NCI-H774 (cell line): ENCODE data around the gene SOD2.
"Not testable (repeated sequence)": the region's sequence is repeated elsewhere in the genome, so short reads cannot be mapped to it uniquely, and the experiment has no call there.

Experiments used
- DNase-seq: peaks from one replicate; lab custom pipeline; 2025; lab: John Stamatoyannopoulos, UW

SOD2 gene

DNA sequence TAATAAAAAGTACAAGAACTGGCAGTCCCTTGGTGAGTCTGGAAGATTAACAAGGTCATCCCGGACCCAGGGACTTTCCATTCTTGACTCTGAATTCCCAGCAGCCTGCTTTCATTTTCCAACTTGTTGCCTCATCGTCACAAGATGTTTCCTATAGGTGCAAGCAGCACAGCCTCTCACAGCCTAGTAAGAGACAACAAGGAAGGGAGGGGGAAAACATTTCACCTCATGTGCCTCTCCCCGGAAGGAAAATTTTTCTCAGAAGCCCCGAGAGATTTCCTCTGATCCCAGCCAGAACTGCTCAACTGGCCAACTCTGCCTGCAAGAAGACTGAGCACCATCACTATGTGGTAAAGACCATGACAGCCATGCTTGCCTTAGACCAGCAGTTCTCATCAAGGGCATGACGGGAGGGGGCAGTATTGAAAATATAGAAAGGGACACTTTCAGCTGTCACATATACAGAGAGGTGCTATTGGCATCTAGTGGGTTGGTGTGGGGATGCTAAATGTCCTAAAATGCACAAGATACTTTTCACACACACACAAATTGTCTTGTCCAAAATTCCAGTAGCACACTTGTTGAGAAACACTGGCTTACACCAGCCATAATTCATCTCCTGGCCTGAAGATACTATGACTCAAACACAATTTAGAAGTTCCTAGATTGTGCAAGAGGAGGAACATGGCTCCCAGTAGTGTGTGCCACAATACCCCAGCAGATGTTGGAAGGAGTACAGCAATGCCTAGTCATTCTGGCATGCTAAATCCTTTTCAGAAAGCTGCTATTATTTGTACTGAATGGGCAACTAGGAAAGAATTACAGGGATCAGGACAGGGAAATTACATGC, 23.4 kb upstream of the SOD2 start:
- no peak for DNase-seq

DNA sequence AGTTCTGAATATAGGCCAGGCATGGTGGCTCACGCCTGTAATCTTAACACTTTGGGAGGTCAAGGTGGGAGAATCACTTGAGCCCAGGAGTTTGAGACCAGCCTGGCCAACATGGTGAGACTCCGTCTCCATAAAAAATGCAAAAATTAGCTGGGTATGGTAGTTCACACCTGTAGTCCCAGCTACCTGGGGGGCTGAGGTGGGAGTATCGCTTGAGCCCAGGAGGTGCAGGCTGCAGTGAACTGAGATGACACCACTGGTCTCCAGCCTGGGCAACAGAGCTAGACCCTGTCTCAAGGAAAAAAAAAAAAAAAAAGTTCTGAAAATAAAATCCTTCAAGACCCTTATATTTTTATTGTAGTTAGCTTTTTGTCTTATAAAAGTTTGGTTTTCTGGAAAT, 22.6 kb upstream of the SOD2 start:
- no peak for DNase-seq

DNA sequence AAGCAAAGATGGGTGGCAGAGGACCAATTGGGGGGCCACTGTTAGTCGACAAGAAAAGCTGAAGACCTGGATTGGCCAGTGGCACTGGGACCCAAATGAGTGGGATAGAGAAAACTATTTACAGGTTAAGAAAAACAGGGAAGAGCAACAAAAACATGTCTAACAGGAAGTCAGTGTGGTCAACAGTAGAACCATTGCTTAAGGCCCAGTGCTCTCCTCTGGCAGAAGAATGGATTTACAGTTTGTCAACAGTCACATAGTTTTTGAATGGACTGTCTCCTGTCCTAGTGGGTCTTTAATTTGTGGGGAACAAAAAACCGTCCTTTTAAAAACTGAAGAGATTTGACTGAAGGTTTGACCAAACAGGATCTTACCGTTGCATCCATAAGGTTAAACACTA, 22.1 kb upstream of the SOD2 start:
- DNase-seq = no peak

DNA sequence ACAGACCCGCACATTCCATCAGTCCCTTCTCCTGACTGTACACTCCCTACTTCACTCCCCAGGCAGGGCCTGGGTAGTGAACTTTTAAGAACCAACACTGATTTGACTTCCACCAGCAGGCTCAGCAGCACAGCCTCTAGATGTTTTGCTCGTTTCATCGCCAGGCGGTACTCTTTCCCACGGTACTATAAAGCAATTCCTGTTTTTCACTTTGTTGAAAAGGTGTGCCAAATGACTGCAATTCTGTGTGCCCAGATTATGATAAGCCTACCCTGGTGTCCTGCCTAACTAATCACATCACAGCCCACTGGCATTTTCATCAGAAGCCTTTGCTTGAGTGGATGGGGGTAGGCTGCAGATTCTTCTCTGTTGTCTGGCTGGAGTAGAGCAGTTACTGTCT, 21.4 kb upstream of the SOD2 start:
- no peak for DNase-seq

DNA sequence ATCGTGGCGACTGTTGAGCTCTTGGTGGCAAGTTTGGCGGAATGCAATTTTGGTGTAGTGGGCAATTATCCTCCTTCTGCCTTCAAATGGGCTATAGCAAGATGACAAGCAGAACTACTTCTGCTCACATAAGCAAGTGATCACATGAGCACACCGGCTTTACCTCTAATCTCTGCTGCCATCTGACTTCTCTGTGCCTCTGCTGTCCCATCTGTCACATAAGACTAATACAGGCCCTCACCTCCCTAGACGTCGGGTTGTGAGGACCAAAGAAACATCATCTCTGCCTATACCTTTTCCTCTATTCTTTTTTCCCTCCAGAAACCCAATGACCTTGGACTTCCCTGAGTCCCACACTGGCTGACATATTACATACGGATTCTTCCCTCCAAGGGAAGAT, 20.9 kb upstream of the SOD2 start:
- no peak for DNase-seq

DNA sequence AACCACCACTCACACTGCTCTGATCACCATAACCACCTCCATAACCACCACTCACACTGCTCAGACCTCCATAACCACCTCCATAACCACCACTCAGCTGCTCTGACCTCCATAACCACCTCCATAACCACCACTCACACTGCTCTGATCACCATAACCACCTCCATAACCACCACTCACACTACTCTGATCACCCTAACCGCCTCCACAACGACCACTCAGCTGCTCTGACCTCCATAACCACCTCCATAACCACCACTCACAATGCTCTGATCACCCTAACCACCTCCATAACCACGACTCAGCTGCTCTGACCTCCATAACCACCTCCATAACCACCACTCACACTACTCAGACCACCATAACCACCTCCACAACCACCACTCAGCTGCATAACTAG, 19.3 kb upstream of the SOD2 start:
- not testable (repeated sequence) for DNase-seq

DNA sequence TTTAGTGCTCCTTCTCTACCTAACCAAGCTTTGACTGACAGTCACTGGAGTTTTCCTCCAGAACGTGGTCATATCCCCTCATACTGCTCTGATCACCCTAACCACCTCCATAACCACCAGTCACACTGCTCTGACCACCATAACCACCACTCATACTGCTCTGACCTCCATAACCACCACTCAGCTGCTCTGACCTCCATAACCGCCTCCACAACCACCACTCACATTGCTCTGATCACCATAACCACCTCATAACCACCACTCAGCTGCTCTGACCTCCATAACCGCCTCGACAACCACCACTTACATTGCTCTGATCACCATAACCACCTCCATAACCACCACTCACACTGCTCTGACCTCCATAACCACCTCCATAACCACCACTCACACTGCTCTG, 17.6 kb upstream of the SOD2 start:
- DNase-seq = not testable (repeated sequence)

DNA sequence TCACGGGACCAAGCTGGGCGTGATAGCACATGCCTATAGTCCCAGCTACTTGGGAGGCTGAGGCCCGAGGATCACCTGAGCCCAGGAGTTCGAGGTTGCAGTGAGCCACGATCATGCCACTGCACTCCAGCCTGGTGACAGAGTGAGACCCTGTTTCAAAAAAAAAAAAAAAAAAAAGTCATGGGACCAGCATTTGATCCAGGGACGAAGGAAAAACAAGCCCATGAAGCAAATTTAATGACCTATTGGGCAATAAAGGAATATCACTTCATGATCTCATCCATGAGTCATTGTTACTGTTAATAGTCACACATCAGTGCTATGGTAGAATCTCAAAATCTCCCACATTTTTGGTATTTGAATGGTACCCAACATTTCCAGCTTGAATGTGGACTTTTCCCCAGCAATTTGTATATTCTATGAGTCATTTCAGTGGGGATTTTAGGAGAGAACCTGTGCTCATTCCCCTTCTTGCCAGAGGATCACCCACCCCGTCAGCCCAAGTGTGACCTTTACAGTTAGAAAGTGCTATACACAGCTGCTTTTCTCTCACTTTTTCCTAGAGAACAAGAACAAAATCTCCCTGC, 8.5 kb upstream of the SOD2 start:
- DNase-seq = no peak

DNA sequence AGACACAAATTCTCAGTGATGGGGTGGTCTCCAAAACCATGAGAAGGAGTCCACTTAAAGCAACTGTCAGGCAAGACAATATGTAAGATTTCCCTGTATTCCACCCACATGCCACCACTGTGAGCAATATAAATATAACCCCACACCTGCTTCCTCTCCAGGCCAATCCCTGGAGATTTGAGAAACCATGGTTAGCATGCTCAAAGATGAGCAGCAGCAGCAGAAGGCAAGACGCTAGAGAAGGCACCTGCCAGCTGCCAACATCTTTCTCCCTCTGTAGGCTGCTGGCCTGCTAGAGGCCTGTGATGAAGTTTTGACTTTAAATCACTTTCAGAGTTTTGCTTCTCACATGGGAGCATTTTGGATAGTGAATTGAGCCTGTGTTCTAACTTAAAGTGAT, 7.9 kb upstream of the SOD2 start:
- no peak for DNase-seq

DNA sequence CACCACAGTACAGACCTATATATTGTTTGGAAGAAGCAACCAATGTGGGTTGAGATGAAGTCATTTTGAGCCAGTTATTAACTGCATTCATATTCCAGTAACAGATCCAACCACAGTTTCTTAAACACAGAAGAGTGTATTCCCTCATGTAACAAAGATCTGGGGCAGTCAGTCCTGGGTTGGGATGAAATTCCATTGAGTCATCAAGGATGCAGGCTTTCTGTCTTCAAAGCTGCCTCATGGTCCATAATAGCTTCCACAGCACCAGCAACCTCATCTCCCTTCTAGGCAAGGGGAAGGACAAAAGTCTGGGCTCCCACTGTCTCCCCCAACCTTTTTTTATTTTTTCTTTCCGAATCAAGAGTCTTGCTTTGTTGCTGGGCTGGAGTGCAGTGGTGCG, 2.9 kb upstream of the SOD2 start:
- no peak for DNase-seq

DNA sequence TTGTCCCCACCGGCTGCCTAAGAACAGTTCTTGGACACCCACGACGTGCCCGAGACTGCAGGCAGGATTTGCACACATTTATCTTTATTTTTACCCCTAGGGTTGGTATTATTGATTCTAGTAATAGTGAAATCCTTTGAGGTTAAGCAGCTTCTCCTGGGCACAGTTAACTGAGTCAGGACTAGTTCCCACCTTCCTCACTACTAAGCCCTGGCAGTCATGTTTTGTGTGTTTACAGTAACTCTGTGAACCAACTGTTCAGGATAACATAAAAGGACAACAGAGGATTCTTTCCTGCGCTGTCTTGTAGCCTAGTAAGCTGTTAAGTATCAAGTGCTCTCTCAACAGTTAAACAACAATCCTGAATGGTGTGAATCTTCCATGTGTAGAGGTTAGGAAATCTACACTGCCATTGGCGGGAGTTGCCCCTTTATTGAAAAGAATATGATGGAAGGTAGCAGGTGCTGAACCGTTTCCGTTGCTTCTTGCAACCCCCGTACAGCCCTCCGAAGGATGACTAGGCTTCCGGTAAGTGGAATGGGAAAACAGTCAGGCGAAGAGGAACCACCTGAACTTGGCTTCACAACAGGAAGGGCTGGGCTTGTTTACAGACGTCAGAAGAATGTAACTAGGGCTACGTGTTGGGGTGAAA, 979 bp upstream of the SOD2 start:
- peak; percentile 41 for DNase-seq

DNA sequence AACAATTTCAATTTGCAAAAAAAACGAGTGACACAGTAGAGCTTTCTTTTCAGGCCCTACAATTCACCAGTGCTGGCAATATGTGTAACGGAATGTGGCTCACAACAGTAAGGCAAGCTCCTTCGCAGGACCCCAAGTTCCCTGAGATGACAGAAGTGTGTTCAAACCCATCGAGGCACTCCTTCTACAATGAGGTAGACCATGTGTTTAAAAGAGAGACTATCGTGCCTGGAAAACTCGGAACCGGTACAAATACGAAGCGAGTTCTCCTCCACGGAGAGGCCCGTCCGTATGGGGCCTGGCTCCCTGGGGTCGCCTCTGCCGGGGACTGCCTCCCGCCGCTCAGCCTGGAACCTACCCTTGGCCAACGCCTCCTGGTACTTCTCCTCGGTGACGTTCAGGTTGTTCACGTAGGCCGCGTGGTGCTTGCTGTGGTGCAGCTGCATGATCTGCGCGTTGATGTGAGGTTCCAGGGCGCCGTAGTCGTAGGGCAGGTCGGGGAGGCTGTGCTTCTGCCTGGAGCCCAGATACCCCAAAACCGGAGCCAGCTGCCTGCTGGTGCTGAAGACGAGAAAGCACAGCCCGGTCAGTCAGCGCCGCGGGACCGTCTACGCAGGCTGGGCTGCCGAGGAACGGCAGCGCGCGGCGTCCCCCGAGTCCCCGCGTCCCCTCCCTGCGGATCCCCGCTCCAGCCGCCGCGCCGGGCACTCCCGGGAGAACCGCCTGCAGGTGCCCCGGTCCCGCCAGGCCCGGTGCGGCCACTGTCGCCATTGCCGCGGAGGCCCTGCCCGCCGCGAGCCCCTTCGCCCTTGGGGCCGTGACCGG, 526 bp downstream of the SOD2 start:
- DNase-seq = peak; percentile 48

DNA sequence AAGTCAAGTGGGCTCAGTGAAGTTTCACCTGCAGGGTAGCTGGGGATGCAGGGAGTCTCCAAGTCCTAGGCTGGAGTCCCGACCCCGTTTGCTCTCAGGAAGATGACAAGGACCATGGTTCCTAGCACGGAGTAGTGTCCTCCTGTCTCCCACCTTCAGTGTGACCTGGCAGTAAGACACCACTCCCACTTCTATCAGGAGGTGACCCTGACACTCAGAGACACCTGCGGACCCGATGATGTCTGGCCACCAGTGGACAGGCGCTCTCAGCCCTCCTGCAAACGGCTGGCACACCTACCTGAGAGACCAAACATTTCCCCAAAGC, 1.1 kb downstream of the SOD2 start:
- DNase-seq = no peak

DNA sequence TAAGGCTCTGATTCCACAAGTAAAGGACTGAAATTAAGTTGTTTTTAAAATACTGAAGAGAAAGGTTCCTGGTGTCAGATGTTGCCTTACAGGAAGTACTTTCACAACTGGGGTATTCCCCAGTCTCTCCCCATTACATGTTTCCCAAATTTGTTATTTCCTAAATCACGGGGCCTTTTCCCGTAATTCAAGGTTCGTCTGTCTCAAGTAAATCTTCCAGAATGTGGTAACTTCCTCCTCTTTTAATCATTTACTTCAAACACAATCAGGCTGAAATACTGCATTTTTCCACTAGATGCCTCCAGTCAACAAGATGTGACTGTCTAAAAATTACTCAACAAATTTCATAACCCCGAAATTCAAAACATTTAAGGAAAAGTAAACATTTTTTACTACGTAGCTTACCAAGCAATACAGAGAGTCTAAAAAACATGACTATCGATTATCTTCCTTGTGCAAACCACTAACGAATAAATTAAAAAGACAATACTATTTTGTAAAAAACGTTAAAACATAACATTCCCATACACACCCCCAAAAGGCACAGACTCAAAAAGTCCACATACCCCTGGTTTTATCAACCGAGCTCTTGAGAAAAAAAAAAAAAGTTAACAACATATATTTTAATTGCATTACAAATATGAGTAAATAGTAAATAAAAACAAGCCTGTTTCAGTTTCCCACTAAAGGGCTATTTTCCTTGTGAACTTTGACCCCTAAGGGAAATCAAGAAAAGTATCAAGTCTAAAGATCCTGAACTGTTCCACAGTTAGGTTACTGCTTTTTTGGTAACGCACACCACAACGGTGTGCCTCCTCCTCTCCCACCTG, 1.7 kb downstream of the SOD2 start:
- DNase-seq = peak; percentile 30

DNA sequence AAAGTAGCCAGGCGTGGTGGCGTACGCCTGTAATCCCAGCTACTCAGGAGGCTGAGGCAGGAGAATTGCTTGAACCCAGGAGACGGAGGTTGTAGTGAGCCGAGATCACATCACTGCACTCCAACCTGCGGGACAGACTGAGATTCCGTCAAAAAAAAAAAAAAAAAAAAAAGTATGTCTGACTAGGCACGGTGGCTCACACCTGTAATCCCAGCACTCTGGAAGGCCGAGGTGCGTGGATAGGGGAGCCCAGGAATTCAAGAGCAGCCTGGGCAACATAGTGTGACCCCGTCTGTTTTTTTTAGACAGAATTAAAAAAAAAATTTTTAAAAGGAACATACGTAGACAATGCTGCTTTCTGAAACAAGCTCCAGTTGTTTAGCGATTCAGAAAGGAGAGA, 2.9 kb downstream of the SOD2 start:
- not testable (repeated sequence) for DNase-seq

DNA sequence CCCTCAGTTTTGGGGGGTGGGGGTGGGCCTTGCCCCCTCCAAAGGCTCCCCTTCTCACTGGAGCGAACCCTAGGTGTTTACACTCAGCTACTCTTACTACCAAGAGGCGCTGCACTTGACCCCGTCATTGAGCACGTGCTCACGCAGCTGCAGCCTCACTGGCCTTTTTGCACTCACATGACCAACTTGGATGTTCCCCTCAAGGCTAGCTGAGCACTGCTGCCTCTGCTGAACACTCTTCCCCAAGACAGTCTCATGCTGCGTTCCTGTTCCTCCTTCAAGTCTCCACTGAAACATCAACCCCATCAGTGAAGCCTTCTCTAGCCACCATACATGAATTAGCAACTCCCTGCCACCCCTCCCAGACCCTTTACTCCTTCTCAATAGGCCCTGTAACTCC, 4.0 kb downstream of the SOD2 start:
- DNase-seq = no peak

DNA sequence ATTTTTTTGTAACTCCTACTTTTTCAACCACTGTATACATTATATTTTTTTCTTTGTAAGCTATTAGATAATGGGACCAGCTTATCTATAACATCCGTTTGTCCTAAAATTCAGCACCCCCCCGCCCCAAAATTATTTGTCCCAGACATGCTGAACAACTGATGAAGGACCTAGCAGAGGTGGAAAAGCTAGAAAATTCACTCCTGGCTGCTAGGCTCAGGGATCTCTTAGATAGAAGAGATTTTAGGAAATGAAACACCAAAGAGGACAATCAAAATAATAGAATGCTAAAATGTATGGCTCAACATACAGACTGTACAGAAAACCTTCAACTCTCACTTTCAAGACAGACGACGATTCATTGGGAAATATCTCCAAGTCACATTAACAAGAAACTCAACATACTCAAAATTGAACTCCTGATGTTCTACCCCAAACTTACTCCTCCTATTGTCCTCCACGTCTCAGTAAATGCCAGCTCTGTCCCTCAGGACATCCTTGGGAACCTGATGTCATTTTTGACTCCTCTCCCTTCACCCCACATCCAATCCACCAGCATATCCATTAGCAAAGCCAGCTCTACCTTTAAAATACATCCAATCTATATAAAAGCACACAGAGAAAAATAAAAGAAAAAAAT, 4.7 kb downstream of the SOD2 start:
- DNase-seq = no peak

DNA sequence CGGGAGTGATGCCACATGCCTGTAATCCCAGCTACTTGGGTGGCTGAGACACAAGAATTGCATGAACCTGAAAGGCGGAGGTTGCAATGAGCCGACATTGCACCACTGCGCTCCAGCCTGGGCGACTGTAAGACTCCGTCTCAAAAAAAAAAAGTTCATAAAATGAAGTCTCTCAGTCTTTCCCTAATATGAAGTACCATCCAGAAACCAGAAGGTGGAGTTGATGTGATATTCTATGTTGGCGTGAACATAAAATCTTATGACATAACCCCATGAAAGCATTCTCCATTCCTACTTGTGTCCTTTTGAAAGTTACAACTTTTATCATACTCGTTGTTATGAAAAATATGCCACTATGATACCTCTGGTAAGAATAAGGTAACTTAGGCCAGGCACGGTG, 5.7 kb downstream of the SOD2 start:
- no peak for DNase-seq

DNA sequence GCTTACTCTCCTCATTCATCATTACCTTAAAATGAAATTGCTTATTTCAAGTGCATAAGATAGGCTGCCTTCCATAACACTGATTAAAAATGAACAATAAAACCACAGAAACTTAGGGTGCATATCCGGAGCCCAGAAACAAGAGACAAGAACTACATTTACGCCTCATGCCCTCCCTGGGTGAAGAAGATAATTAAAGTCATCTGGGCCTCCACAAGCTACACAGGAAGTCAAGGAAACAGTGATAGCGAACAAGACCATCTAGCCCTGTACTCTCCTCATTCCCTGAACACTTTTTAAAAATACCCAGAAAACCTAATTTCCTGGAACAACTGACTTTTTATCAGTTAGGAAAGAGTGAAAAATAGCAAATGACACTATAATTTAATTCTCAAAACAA, 6.3 kb downstream of the SOD2 start:
- no peak for DNase-seq

DNA sequence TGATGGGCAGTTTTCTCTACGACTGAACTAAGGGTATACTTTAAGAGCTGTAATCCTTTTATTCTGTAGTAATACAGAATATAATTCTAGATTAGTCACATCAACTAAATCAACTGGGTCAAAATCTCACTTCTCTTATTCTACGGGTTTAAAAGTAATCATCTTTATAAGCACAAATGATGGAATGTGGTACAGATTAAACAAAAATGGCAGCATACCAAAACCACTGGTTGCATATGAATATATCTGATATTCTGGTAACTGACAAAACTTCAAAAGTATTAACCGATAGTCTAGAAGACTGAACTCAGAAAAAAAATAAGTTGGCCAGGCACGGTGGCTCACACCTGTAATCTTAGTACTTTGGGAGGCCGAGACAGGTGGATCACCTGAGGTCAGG, 7.0 kb downstream of the SOD2 start:
- no peak for DNase-seq

DNA sequence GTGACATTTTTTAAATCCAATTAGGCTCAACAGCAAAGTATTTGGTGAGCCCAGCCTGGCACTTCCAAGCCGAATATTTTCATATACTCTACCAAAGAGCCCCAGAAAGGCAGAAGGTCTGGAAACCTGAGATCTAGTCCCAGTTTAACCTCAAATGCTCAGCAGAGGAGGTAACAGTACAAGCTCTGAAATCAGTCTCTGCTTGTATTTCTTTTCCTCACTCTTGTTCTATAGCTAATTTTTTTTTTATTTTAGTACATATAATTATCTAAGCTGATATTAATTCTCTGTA, 9.1 kb downstream of the SOD2 start:
- DNase-seq = no peak

DNA sequence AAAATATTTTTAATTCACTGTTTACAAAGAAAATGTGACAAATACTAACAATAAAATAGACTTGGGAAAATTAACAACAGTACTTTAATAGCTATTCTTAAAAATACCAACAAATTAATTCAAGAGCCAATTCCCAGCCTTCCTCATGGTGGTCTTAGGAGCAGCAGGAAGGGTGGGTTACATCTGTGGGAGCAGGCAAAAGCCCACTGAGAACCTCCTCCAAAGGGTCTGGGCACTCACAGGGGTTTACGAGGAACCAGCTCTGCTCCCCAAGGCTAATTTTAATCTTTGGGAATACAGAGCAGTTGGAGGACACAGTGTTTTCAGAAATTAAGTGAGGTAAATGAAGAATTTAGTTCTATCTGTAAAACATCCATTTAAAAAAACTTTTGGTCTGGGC, 10.2 kb downstream of the SOD2 start:
- no peak for DNase-seq
